GM21423 (cell line): Measurements from ENCODE around the gene EHD3.

Experiments
- ATAC-seq: cut with Tn5 transposase; IDR thresholded peaks from one replicate; pipeline ENCODE4 v1.9.1; 2021; ENCODE audit warnings: mild to moderate bottlenecking, moderate library complexity; ENCODE audit not compliant: unreplicated experiment

EHD3 gene

DNA sequence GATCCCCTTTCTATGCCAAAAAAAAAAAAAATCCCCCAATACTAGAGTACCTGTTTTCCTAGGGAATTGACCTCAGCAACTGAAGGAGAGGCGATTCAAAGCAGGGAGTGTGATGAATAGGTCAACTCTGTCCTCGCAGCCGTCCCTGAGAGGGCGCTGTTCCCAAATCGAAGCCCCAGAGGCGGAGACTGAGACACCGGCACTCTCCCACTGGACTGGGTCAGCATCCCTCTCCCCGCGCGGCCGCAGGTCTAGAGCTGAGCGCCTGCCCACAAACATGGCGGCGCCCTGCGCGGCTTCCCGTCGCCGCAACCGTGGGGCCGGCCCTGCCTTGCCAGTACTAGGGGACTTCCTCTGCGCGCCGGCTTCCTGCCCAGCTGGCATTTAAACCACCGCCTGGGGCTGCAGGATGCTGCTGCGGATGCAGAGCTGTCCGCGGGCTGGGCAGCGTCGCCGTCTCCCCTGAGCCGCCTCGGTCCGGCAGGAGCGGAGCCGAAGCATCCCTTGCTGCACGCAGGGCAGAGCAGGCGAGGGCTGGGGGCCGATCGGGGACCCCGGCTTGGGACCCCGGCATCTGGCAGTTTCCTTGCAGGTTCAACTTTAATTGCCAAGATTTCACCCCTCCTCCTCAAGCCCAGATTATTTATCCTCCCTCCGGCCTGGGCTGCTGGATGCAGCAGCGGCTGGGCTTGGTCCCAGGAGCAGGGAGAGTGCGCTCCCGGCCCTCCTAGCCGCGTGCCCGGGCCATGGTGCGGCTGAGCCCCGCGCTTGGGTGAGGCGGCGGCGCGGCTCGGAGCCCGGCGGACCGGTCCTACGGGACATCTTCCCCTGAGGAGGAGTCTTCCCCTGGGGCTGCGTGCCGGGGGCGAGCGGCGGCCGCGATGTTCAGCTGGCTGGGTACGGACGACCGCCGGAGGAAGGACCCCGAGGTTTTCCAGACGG, at the start of gene EHD3:
TSS of gene EHD3 (plus strand) at position 412 of the 942 bp plus-strand sequence. CDS start at position 882, 470 bp downstream.
- ATAC-seq = peak; percentile 96

DNA sequence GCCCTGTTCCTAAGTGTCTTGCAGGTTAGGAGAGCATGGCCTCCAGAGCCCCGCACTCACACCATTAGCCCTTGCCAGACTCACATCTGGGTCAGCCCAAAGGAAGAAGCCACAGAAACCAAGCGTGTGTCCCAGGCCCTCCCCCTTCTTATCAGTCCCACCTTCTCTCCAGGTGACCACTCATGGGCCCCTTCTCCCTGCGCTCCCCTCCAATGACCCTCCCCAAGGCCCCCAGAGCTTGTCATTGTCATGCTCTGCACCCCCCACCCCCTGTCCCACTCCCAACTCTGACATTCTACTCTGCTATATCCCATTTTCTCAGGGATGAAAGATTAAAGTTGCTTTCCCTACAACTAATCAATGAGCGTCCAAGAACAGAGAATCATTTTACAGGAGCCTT, 46.8 kb upstream of the EHD3 start:
- no peak for ATAC-seq

DNA sequence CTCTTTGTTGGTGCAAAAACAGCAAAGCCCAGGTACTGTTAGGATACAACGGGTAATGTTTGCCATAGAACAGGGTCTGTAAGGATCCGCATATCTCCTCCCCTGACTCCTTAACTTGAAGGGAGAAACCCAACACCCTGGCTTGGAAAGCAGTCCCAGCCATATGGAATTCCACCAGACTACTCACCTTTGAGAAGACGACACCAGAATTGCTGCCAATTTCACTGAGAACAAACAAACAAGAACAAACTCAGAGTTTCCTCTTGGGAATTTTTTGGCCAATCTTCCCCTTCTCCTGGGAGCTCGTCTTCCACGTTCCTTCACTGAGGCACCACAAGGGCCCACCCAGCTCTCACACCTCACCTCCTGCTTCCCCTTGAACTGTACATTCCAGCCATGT, 45.8 kb upstream of the EHD3 start:
- ATAC-seq = no peak

DNA sequence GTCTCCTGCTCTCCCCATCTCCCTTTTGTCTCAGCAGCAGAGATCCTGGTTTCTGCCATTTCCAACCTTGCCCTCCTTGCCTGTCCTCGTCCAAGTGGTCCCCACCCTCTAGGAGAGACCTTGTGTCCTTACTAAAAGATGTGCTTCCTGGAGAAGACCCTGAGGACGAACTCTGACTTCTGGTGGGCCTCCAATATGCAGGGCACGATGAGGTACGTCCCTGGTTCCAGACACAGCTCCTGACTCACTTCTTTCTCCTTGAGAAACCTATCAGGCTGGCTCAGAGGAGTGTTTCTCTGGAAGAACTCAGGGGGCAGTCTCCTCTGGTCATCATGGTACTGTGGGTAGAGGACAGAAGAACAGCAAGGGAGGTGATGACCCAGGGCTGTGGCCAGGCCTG, 44.8 kb upstream of the EHD3 start:
- no peak for ATAC-seq

DNA sequence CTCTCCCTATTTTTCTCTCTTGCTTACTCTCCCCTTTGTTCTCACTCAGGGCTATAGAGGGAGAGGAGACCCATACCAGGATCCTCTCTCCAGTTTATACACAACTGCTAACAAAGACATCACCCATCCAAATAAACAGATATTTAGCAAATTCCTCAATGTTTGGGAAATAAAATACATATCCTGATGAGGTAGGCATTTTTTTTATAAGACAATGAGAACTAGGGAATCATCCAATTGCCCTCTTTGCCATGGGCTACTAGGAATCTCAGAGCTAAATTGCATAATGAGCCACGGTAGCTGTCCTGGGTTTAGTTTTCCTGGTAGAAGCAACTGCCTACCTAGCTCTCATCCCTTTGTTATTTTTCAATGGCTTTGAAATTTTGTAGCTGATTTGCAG, 43.8 kb upstream of the EHD3 start:
- ATAC-seq = no peak

DNA sequence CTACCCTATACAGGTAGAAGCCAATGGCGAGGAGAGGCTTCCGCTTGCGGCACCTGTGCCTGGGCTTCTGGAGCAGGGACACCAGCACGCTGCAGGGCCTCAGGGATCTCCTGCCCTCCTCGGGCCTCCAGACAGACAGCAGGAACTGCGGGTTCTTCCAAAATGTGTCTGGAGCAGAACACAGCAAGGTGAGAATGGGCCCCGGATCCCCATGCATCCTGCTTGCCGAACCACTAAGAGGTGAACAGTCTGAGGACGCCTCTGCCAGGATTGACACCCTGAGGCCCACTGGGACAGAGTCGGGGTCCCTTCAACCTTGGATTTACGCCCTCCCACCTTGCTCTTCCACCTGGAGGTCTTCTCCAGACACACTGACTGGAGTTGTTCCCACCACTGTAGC, 42.0 kb upstream of the EHD3 start:
- ATAC-seq = no peak

DNA sequence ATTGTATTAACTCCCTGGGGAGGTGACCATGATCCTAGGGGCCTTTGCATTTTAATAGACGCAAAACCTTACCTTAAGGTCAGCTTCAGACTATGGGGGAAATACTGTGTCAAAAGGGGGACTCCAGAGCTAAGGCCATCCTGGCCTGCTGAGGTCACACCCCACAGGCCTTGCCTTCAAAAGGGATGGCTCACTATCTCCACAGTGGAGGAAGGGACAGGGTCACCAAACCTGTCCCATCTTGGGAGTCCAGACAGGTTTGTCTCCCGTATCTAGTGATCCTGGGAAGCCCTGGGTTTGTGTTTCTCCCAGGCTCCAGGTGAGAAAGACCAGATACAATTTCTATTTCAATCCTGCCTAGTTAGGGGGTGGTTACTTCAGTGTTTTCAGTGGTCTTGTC, 41.6 kb upstream of the EHD3 start:
- ATAC-seq = no peak

DNA sequence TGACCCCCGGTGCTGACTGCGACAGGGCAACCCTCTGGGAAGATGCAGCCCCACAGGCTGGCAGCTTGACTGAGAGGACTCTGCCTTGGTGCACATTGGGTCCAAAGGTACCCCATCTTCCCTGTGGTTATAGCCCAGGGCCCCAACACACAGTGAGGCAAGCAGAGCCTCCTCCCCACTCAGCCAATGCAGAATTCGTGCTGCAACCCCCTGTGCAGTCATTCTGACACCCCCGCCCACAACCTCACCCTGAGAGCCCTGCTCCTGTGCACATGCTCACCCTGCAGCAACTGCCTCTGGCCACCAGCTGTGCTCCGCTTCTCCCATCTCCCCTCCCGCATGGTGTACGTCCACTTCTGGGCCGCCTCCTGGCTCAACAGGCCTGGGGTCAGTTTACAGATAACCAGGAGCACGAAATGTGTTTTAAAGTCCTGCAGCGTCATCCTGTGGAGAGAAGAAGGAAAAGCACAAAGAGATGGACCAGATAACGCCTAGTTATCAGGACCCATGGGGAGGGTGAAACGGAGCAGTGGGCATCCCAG, 41.0 kb upstream of the EHD3 start:
- ATAC-seq = no peak

DNA sequence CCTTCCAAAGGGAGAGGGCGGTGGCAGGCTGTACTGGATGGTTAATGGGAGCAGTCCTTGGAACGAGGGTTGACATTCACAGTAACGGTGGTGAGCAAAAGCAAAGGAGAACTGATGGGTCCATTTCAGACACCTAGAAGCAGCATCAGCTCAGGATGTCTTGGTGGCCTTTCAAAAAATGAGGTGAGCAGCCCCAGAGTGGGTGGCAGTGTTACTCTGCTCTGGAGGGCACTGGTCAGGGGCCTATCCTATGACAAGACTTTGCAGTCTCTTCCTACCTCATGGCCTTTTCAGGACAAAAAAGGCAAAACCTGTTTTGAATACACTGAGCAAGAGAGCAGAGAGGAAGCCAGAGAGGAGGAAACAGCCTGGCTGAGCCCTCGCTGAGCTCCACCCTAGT, 40.1 kb upstream of the EHD3 start:
- no peak for ATAC-seq

DNA sequence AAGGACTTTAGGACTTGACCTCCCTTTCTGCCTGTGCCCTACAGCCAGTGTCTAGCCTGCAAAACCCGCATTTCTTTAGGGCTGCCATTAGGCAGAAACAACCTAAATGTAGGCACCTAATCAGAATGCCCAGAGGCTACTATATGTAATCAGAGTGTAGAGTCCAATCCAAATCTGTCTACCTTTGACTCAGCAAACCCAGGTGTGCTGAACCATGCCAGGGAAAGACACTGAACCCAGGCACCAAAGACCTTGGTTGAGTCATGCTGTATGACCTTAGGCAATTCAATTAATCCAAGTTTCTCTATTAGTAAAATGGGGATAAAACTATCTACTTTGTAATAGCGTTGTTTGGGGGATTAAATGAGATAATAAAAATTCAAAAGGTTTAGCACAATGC, 37.3 kb upstream of the EHD3 start:
- no peak for ATAC-seq

DNA sequence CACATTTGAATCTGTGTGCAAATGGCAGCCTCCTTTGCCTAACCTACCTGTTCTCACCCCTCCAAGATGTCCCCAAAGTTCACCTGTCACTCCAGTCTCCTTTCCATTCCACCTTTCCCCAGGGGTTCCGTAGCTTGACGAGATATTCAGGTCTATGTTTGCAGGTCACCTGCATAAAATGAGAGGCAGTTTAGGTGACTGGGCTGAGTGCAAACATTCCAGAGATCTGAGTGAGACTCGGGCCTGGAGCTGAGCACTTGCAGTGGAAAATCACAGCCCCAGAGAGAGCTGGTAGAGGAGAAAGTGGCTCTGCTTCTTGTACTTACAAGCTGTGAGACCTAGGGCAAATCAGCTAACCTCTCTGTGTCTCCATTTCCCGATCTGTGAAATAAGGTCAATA, 36.8 kb upstream of the EHD3 start:
- ATAC-seq = no peak

DNA sequence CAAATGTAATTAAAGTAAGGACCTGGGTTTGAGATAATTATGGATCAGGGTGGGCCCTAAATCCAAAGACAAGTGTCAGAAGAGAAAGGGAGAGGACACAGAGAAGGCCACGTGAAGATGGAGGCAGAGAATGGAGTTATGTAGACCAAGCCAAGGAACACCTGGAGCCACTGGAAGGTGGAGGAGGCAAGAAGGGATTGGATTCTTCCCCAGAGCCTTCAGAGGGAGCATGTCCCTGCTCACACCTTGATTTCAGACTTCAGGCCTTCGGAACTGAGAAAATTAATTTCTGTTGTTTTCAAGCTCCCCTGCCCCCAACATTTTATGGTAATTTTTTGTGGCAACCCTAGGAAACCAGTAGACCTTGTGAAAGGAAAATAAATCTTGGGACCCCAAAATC, 36.3 kb upstream of the EHD3 start:
- ATAC-seq = no peak

DNA sequence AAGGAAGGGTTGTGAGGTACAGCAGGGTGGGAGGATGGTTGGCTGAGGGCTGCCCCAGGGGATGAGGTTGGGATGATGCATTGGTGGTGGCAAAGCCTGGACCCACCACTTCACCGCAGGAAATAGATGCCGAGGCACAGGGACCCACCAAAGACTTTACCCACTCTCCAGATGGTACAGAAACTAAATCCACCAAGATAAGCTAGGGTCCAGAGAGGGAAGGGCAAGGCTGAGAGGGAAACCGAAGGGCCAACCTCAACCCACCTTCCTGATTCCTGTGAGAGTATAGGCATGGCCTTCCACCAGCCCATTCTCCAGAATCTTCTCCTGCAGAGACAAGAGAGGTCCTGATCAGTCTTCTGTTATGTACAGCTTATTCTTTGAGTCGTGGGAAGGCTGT, 34.7 kb upstream of the EHD3 start:
- ATAC-seq = no peak

DNA sequence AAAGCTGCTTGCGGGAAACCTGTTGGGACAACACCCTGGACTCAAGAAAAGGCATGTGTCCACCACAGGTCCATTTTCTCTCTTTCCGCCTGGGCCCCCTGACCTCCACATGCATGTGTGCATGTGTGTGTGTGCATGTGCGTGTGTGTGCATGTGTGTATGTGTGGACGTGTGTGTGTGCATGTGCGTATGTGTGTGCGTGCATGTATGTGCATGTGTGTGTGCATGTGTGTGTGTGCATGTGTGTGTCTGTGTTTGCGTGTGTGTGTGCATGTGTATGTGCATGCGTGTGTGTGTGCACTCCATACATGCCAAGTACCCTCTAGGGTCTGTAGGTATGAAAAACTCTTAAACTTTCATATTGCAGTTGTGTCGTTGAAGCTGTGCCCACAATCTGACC, 33.0 kb upstream of the EHD3 start:
- no peak for ATAC-seq

DNA sequence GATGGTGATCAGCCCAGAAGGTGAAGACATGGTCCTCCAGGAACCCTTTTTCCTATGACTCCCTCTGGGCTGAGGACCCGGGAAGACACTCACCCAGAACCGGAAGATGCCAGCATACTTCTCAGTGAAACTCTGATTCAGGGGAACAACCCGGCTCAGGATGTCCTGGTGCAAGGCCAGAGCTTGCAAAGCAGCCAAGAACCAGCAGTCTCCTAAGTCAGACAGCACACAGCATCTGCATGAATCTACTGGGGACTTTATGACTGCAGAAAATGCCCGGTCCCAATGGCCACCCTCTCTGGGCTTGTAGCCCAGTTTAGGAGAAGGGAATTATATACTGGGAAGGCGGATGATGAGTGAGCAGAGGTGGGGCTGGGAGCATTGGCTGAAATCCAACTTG, 31.9 kb upstream of the EHD3 start:
- ATAC-seq = no peak

DNA sequence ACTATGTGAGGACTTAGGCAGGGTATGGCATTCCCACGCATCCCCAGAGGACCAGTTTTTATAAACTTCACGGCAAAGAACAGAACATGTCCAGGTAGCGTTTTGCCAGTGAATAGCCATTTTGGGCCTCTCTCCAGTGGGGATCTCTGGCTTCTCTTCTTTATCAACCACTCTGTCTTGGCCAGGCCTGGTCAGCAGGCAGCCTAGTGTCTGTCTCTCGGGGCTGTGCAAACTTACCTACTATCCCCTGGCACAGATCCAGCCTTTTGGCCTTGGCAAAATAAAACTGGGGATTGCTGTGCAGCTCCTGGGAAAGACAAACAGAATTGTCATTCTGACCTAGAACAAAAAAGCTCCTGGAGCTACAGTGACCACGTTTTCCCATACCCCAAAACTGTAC, 31.1 kb upstream of the EHD3 start:
- no peak for ATAC-seq

DNA sequence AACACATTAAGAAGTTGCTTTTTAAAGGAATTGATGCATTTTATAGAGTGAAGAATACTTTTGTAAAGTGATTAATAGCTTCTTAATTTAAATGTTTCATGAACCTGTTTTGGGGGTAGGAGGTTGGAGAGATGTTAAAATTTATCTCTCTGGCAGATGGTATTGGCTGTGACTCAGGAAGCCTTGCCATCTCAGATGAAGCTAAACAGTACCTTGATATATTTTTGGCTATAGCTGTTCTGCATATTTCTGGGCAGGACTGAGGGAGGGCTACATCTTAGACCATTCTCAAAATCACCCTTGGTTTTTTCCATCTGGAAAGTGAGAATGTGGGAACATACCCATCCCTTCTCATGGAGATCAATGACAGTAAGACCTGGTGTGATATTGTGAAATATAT, 30.0 kb upstream of the EHD3 start:
- ATAC-seq = no peak

DNA sequence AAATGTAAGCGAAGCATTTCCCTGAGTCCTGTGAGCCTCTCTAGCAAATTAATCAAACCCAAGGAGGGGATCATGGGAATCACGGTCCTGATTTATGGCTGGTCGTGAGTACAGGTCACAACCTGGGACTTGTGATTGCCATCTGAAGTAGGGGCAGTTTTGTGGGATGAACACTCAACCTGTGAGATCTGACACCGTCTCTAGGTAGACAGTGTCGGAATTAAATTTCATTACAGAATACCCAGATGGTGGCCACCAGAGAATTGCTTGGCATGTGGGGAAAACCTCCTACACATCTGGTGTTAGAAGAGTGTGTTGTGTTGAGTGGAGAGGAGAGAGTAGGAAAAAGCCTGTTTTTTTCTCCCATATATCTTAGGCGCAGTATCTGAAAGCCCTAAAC, 29.2 kb upstream of the EHD3 start:
- no peak for ATAC-seq

DNA sequence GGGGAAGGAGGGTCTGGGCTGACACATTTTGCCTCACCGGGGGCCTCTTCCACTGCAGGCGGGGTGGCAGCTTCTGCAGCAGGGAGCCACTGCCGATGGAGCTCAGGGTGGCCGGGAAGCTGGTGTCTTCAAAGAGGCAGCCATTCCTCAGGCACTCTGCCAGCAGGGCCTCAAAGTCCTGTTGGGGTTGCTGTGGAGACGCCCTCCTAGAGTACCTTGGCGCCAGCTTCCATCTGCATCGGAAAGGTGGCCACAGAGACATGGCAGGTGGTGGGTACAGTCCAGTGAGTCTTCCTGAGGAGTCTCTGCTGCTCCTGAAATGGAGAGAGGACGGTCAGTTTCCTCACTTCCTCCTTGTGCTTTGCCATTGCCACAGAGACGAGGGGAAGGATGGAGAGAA, 28.8 kb upstream of the EHD3 start:
- ATAC-seq = no peak

DNA sequence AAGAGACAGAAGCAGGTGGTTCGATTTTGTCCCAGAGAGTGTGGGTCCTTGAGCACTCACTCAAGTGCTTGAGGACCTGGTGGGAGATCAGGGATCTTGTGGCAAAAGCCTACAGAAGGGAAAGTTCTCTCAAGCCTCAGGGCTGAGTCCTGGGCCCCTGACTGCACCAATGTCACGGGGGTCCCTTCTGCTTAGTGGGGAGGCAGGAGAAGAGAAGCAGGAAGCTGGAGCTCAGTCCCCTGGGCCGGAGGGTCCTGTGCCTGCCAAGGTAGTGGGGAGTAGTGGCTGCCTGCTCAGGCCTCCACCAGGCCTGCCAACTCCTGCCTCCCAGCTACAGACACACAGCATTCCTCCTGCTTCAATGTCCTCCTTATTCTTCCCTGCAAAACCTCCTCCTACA, 28.3 kb upstream of the EHD3 start:
- ATAC-seq = no peak

DNA sequence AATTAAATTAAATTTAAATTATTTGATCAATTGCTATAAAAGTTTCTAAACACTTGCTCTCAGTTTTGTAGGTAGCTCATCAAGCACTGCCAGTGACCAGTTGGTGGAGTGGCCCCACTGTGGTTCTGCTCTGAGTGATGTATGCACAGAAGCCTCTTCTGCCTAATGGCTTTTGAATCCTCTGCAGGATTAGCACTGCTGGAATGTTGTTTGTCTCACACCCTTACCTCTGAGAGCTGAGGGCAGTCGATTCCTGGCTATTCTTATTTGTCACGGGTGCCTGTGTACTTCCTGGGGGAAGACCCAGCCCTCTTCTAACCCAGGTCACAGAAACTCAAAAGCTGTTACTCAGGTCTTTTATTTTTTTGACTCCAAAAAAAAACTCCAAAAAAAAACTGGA, 26.2 kb upstream of the EHD3 start:
- ATAC-seq = no peak

DNA sequence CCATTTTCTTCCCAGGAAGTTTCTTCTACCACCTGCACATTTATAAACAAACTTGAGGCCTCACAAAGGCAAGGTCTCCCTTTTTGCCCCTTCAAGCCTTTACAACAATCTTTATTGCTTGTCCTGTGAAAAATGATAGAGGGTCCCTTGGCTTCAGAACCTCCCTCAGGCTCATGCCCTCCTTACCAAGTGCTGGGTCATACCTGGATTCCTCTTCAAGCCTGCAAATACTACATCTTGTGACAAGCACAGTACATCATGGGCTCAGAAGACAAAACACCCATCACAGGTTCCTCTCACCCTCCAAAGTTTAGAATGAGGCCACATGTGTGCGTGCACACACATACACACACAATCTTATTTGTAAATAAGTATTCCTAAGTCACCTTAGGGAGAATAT, 25.7 kb upstream of the EHD3 start:
- ATAC-seq = no peak
